Activated CD8-positive, alpha-beta memory T cell treated with anti-CD3 and anti-CD28 coated beads for 24 hours (primary cell): ENCODE results near the gene FETUB.

Source experiments
- DNase-seq: peaks from one replicate; pipeline ENCODE4 v3.0.0-alpha.2; 2020

The FETUB gene, protein sequence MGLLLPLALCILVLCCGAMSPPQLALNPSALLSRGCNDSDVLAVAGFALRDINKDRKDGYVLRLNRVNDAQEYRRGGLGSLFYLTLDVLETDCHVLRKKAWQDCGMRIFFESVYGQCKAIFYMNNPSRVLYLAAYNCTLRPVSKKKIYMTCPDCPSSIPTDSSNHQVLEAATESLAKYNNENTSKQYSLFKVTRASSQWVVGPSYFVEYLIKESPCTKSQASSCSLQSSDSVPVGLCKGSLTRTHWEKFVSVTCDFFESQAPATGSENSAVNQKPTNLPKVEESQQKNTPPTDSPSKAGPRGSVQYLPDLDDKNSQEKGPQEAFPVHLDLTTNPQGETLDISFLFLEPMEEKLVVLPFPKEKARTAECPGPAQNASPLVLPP

DNA sequence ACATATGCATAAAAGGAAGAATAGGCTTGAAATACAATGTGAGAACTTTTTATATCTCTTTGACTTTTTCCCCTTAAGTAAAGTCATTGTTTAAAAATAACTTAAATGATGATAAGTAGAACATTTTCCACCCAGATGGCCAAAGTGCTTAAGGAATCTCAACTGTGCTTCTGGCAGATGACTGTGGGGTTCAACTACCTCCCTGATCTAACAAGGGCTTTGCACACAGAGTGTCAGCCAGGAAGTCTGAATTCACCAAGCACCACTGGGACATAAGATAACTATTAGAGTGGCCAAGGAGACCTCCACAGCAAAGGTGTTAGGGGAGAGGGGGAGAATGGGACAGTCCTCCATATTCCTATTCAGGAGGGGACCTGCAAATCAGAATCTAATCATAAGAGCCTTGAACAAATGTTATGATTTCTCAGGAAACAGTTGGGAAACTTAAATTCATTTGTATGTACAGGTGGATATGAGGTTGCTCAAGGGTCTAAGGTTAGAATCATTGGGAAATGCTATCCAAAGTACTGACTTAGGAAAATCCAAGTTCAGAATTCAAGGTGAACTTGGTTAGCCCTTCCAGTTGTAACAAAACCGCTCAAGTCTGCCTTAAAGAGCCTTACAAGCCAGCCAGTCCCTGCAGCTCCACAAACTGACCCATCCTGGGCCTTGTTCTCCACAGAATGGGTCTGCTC lies at the start of gene FETUB:
TSS of gene FETUB (plus strand) at position 622 of the 695 bp plus-strand sequence. CDS start at position 684, 62 bp downstream.
- no peak for DNase-seq

DNA sequence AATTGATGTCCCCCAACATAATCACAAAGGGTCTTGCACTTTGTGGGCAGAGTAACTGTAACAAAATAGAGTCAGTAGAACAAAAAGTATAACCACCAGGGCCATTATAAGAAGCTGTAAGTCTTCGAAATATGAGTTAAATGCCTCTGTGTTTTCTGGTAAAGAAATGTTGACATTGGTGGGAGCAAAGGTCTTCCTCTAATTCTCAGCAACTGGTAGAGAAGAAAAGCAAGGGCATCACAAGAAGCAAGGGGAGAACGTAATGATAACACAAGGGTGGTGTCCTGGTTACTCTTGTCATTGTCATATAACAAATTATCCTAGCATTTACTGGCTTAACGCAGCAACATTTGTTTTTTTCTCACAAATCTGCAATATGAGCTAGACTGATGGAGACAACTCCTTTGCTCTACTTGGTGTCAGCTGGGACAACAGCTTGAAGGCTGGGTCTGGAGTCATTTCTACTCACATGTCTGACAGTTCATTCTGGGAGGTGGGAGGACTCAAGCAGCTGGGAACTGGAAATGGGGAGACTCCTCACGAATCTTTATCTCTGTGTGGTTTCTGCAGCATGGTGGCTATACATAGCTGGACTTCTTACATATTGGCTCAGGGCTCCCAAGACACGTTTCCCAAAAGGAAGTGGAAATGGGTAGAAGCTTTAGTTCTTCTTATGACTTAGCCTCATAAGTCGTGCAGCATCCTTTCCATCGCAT lies 49.5 kb upstream of the FETUB start:
- DNase-seq = no peak

DNA sequence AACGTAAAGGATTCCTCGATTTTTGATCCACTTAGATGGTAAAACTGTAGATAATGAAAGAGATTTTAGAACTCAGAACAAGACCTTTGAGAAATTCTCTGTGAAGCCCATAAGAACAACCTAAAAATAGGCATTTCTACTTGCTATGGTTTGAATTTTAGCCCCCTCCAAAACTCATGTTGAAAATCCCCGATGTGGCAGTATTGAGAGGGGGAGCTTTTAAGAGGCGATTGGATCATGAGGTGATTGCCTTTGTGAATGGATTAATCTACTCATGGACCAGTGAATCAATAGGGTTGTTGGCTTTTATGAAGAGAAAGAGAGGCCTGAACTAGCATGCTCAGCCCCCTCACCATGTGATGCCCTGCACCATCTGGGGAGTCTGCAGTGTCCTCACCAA lies 47.5 kb upstream of the FETUB start:
- DNase-seq = no peak

DNA sequence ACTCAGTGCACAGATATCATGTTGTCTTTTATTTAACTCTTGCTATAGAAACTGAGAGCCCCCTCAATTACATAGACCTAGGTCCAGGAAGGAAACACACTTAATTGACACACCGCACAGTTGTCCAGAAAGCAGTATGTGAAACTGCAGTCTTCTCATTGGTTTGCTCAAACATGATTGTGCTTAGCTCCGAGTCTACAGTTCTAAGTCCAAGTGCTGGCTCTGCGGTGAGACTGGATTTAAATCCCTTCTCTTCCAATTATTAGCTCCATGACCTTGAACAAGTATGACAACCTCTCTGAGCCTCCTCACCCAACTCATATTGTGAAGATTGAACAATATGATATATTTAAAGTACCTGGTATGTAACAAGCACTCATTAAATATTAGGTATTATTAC lies 46.3 kb upstream of the FETUB start:
- DNase-seq = no peak

DNA sequence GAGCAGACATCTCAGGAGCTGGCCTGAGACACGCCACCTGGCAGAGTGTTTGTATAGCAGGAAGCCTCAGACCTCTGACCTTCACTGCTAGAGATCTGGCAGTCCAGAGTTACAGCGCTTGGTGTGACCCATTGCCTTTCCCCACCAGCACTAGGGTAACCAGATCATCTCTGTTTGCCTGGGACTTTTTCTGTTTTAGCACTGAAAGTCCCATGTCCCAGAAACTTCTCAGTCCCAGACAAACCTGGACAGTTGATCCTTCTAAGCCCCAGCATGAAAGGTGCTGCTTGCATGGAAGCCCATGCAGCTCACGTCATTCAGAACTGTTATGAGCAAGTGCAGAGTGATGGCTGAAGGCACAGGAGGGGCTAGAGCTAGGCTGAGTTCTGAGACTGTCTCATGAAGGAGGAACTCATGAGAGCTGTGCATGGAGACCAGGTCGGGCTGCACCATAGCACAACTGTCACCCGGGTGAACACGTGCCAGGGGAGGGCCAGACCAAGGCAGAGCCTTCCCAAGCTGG lies 45.5 kb upstream of the FETUB start:
- no peak for DNase-seq

DNA sequence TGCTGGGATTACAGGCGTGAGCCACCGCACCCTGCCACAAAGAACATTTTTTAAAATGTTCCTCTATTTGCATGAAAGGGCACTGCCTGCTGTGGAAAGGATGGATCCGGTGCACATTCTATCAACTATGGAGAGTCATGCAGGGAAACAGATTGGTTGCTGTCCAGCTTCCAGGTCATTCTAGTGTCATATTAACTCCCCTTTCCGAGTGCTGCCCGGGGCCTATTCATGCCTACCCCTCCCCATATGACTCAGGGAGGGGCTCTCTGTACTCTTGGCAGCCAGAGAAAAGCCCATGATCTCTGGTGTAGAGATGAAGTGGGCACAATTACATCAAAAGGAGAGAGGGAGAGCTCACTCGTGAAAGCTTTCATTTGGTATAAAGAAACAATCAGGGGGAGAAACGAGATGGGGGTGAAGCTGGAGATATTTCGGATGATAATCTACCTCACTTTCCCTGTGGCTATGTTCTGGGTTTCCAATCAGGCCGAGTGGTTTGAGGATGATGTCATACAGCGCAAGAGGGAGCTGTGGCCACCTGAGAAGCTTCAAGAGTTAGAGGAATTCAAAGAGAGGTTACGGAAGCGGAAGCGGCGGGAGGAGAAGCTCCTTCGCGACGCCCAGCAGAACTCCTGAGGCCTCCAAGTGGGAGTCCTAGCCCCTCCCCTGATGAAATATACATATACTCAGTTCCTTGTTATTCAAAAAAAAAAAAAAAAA lies 43.5 kb upstream of the FETUB start:
- no peak for DNase-seq

DNA sequence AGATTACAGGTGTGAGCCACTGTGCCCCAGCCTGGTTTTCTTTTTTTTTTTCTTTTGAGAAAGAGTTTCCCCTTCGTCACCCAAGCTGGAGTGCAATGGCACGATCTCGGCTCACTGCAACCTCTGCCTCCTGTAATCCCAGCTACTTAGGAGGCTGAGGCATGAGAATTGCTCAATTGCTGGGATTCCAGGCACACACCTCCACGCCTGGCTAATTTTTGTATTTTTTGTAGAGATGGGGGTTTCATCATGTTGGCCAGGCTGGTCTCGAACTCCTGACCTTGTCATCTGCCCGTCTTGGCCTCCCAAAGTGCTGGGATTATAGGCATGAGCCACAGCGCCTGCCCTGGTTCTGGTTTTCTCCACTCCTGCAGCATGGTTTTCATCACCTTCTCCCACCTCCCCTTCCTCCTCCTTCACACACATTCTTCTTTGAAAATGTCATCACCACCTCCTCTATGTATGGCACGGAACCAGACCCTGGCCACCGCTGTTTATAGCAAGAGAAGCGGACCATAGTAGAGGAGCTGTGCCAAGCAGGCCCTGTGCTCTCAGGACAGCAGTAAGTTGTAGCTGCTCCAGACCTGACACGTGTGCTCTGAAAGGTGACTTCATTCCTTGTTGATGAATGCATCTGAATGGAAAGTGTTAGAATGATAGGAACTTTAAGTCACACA lies 42.0 kb upstream of the FETUB start:
- no peak for DNase-seq

DNA sequence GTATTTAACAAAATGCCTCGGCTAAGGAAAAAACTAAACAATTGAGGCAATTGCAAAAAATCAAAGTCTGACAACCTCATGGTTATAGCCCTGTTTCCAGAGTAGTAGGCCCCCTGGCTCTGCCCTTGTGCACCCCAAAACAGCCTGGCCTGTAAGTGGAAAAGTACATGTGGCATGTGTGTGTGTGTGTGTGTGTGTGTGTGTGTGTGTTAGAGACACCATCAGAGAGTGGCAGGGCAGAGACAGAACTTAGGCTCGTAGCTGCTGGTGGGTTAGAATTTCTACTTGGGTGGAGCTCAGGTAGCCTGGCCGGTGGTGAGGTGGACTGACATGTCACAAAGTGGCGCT lies 41.4 kb upstream of the FETUB start:
- DNase-seq = no peak

DNA sequence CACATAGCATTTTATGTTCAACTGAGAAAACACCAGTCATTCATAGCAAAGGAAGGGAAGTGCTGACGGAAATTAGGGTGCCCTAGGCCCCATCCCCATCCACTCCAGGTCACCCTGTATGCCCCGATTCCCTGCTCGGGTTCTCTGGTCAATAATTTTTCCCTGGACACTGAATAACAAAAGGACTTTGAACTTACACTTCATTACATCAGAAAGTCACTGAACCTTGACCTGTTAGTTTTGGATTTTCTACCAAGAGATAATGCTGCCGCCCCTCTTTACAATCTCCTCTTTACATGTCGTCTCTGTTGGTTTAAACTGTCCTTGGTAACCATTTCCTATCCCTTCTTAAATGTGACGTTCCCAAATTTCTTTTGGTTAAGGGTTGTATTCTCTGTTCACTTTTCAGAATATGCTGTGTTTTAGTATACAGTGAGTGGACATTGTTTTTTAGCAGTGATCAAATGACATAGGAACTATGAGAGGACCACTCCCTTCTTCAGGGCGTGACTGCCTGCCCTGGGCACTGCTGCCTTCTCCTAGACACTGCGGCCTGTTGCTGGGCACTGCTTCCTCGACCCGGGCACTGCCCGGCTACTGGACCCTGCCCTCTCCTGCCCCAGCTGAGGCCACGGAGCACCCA lies 40.9 kb upstream of the FETUB start:
- DNase-seq = no peak

DNA sequence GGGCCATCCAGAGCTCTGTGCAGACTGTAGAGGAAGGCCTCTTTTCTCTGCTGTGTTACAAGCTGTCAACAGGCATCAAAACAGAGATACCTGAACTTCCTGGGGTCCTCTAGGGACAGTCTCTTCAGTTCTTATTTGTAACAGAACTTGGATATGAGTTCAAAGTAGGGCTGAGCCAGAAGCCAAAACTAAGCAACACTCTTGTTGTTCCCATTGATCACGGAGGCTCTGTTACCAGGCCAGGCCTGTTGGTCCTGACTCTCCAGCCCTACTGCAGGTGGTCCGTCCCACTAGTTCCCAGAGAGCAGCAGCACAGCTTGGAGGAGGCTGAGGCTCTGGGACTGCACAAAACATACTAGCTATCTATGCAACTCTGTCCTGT lies 40.4 kb upstream of the FETUB start:
- DNase-seq = no peak

DNA sequence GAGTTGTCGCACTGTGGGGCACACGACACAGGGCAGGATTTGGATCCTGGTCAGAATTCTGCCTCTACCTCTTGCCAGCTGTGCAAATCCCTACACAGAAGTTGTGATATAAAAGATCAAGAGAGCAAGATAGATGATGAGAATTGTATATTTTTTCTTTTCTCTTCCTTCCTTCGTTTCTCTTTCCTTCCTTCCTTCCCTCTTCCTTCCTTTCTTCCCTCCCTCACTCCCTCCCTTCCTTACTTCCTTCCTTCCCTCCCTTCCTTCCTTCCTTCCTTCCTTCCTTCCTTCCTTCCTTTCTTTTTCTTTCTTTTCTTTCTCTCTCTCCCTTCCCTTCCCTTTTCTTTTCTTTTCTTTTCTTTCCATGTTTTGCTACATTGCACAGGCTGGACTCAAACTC lies 39.3 kb upstream of the FETUB start:
- no peak for DNase-seq

DNA sequence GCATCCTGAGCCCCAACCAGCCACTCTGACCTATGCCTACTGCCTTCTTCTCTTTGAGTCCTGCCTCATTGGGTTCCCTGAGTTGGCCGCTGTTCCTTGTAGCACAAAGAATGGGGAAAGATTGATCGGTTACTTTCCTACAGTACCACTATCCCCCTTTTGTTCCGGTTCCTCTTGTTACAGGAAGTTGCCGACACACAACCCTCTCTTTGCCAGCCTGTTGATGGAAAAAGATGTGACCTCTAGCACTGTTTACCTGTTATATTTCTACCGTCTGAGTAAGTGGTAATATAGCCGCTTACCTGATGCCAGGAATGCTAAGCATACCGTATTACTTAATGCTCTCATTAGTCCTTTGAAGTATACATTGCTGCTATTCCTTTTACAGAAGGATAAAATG lies 37.0 kb upstream of the FETUB start:
- no peak for DNase-seq

DNA sequence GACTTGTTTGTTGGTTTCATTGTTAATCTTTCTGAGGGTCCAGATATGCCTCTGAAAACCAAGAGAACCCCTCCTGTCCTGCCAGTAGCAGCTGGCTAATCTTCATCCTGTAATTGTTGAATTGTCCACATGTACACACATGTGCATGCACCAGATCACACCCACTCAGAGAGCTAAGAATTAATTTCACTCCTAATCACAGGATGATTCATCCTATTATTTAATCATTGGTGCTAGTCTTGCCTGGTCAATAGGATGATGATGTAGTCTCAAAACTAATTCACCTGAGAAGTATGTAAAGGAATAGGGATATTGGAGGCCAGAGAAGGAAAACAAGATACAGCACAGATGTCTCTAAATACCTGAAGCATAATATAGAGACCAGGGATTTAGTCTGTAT lies 35.1 kb upstream of the FETUB start:
- no peak for DNase-seq

DNA sequence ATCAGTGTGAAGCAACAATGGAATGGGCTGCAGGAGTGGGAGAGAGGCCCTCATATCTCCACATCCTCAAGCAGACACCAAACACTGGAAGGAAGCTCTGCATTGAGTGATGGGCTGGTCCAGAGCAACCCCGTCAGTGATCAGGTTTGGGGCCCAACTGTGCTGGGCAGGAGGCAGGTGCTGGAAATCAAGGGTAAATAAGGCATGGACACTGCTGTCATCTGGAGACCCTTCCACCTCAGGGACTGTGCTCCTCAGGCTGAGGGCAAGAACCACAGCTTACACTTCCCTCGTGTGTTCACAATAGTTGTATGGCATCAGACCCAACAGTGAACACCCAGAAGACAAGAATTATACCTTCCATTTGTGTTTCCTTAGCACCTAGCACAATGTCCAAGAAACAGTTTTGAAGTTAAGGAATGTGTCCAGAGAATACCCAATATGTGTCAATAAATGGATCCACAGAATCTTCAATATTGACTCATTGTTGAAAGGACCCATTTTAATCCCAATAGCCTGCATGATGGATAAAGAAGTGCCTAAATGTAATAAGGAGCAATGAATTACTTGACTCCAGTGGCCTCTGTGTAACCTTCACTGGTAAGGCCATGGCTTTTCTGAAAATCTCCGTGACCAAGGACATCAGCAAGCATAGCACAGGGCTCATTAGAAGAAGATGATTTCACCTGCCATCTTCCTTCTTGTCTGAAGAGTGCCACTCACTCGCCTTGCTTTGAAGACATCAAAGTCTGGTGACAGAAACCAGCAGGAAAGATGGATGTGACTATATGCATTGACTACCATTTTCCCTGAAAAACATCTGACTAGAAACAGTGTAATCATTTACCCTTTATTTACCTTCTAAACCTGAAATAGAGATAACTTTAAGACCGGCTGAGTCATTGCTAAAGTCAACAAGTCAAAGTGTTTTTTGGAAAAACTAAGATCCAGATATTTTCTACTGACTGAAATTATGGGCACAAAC lies 34.3 kb upstream of the FETUB start:
- no peak for DNase-seq

DNA sequence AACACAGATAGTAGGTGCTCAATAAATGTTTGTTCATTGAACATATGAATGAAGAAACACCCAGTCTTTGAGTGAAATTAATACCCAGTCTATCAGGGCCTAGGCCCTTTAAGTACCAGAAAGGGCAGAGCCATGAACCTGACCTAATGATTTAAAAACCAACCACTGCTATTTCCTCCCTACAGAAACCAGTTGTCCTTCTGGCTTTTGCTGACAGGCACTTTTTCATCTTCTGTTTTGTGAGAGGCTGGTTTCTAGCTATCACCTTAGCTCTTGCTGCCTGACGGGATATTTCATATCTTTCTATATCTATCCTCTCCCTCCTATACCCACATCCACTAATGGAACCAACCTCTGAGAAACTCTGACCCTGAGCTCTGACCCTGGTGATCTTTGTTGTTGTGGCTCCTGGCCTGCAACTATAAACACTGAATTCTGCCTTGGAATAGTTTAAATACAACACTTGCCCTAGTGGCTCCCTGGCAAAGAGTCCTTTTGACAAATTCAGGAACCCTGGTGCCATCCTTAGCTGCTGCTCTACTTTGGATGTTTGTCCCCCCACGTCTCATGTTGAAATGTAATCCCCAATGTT lies 31.5 kb upstream of the FETUB start:
- DNase-seq = no peak

DNA sequence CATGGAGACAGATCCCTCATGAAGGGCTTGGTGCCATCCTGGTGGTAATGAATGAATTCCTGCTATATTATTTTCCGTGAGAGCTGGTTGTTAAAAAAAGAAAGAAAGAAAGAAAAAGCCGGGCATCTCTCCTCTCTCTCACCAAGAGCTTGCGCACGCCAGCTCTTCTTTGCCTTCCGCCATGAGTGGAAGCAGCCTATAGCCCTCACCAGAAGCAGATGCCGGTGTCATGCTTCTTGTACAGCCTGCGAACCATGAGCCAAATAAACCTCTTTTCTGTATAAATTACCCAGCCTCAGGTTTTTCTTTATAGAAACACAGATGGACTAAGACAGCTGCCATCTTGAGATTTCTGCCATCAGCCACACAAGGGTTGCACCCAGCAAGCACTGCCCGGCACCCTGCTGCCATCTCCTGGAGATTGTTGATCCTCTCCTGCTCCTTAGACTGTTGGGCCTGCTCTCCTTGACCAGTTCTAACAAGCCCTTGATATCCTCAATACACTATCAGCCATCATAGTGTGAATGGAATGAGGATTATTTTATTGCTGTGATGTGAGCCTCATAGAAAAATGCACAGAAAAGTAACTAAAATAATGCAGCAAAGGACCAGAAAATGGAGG lies 30.8 kb upstream of the FETUB start:
- DNase-seq = no peak

DNA sequence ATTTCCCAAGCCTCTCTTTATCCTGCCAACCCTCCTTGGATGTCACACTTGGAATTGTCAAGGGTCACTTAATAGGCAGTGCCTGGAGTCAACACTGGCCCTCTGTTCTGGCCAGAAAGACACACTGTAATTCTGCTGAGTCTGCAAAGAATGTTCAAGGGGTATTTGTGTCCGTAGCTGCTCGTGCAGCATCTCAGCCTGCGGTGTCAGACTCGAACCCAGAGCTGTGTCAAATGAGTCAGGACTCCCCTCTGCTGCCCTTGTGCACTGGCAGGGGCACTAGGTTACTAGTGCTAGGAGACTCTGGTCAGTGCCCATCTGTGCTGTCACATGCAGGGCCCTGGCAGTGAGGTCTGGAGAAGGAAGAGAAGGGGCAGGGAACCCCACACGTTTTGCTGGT lies 28.1 kb upstream of the FETUB start:
- DNase-seq = no peak

DNA sequence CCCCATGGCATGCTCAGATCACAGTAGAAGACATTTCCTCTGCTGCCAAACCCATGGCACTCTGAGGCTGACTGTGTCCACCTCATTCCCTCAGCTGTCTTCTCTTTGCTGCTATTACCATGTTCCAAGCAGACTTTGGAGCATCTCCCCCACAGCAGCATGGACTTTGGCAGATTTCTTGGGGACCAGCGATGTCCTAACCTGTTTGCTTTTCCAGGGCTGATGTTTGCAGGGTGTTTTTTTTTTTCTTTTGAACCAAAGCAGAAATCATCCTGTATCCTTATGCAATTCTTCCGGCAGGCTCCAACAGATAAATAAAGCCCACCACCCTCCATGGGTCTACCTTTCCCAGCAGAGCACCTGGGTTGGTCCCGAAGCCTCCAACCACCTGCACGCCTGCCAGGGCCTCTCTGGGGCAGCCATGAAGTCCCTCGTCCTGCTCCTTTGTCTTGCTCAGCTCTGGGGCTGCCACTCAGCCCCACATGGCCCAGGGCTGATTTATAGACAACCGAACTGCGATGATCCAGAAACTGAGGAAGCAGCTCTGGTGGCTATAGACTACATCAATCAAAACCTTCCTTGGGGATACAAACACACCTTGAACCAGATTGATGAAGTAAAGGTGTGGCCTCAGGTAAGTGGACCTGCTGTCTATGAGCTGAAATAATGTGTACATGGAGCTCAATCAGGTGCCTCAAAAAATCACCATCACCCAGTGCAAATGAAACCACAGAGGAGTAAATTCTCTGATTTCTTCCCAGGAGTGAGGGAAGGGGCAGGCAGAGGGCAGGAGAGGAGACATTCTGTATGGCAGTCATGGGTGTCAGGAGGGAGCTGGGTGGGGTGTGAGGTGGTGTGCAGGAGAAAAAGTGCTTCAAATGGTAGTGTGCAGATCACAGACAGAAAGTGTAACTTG lies 27.2 kb upstream of the FETUB start, which contains the start of gene AHSG:
TSS of gene AHSG (plus strand) at position 340 of the 916 bp plus-strand sequence. CDS start at position 422, 82 bp downstream.
- no peak for DNase-seq
